ENCODE data around the gene GALNT16.

GALNT16 gene

GRCh38 chr14:69356903-69357543 is 97.1 kb downstream of the GALNT16 start:
- peaks cover 13% of the 10 kb centered on the region for H3K4me1 ChIP-seq (ENCODE audit: insufficient read depth, low read length, poor library complexity, severe bottlenecking)
- no peaks in the 10 kb centered on the region for H4K20me1 ChIP-seq (ENCODE audit: insufficient read depth, low read length, poor library complexity, severe bottlenecking)
- no peak overlapping the region for H2AFZ ChIP-seq (ENCODE audit: low read length)
- H3K9ac ChIP-seq (ENCODE audit: low read depth, low read length, poor library complexity, severe bottlenecking): no peak overlapping the region
- no peak overlapping the region for H3K4me2 ChIP-seq (ENCODE audit: low read depth, low read length, poor library complexity, severe bottlenecking)
- no peak for TF ChIP-seq CTCF (conservative IDR thresholded peaks at IDR 0.05; ENCODE audit: low read length)
- TF ChIP-seq EZH2phosphoT487 (IDR thresholded peaks at IDR 0.05; ENCODE audit: borderline replicate concordance): no peak
- no peak overlapping the region for H3K4me3 ChIP-seq (ENCODE audit: low read length, poor library complexity, severe bottlenecking)
- no peaks in the 10 kb centered on the region for H3K79me2 ChIP-seq (ENCODE audit: insufficient read depth, low read length)
- H3K27me3 ChIP-seq (ENCODE audit: insufficient read depth, low read length, poor library complexity, severe bottlenecking): no peaks in the 10 kb centered on the region
- H3K9me3 ChIP-seq (ENCODE audit: insufficient read depth, low read depth, low read length): no peaks in the 10 kb centered on the region
- no peaks in the 10 kb centered on the region for H3K9me2 ChIP-seq (replicated peaks; ENCODE audit: low read depth, low read length)
- H3K36me3 ChIP-seq (ENCODE audit: insufficient read depth, low read length): no peaks in the 10 kb centered on the region
- H3F3A ChIP-seq (ENCODE audit: low read depth): no peaks in the 10 kb centered on the region

- Histone ChIP-seq H3K27me3 (ENCODE audit: insufficient read depth, low read length, poor library complexity, severe bottlenecking) (no peaks in the 10 kb centered on the region), H4K20me1 (ENCODE audit: insufficient read depth, low read length, poor library complexity, severe bottlenecking) (no peaks in the 10 kb centered on the region), H3K4me1 (ENCODE audit: insufficient read depth, low read length, poor library complexity, severe bottlenecking) (peaks cover 13% of the 10 kb centered on the region), H3K79me2 (ENCODE audit: insufficient read depth, low read length) (no peaks in the 10 kb centered on the region), H2AFZ (ENCODE audit: low read length) (no peak overlapping the region), H3K9me2 (replicated peaks; ENCODE audit: low read depth, low read length) (no peaks in the 10 kb centered on the region), H3K9ac (ENCODE audit: low read depth, low read length, poor library complexity, severe bottlenecking) (no peak overlapping the region), H3K9me3 (ENCODE audit: insufficient read depth, low read depth, low read length) (no peaks in the 10 kb centered on the region), H3K36me3 (ENCODE audit: insufficient read depth, low read length) (no peaks in the 10 kb centered on the region), H3K4me3 (ENCODE audit: low read length, poor library complexity, severe bottlenecking) (no peak overlapping the region), H3K4me2 (ENCODE audit: low read depth, low read length, poor library complexity, severe bottlenecking) (no peak overlapping the region), H3F3A (ENCODE audit: low read depth) (no peaks in the 10 kb centered on the region)
- no peak for TF ChIP-seq EZH2phosphoT487 (IDR thresholded peaks at IDR 0.05; ENCODE audit: borderline replicate concordance)
- TF ChIP-seq CTCF (conservative IDR thresholded peaks at IDR 0.05; ENCODE audit: low read length): no peak
Observed at GRCh38 chr14:69357544-69358200, 97.7 kb downstream of the GALNT16 start.

GRCh38 chr14:69358233-69358963 is 98.4 kb downstream of the GALNT16 start:
- no peaks in the 10 kb centered on the region for H4K20me1 ChIP-seq (ENCODE audit: insufficient read depth, low read length, poor library complexity, severe bottlenecking)
- TF ChIP-seq EZH2phosphoT487 (IDR thresholded peaks at IDR 0.05; ENCODE audit: borderline replicate concordance): no peak
- no peak for TF ChIP-seq CTCF (conservative IDR thresholded peaks at IDR 0.05; ENCODE audit: low read length)
- no peaks in the 10 kb centered on the region for H3K27me3 ChIP-seq (ENCODE audit: insufficient read depth, low read length, poor library complexity, severe bottlenecking)

More at GRCh38 chr14:69358233-69358963, 98.4 kb downstream of the GALNT16 start:
- no peak overlapping the region for H3K4me3 ChIP-seq (ENCODE audit: low read length, poor library complexity, severe bottlenecking)
- peaks cover 13% of the 10 kb centered on the region for H3K4me1 ChIP-seq (ENCODE audit: insufficient read depth, low read length, poor library complexity, severe bottlenecking)
- no peak overlapping the region for H3K9ac ChIP-seq (ENCODE audit: low read depth, low read length, poor library complexity, severe bottlenecking)
- no peaks in the 10 kb centered on the region for H3K9me3 ChIP-seq (ENCODE audit: insufficient read depth, low read depth, low read length)
- no peaks in the 10 kb centered on the region for H3K9me2 ChIP-seq (replicated peaks; ENCODE audit: low read depth, low read length)
- H2AFZ ChIP-seq (ENCODE audit: low read length): no peak overlapping the region
- H3K4me2 ChIP-seq (ENCODE audit: low read depth, low read length, poor library complexity, severe bottlenecking): no peak overlapping the region
- no peaks in the 10 kb centered on the region for H3K79me2 ChIP-seq (ENCODE audit: insufficient read depth, low read length)
- H3K36me3 ChIP-seq (ENCODE audit: insufficient read depth, low read length): no peaks in the 10 kb centered on the region
- no peaks in the 10 kb centered on the region for H3F3A ChIP-seq (ENCODE audit: low read depth)

Measured in Loucy (cell line).